ENCODE data around the gene TBK1.

Gene TBK1

GRCh38 chr12:64501486-64501885 is 49.6 kb downstream of the TBK1 start:
- Histone ChIP-seq H3K4me3 (ENCODE audit: low read length) (no peak overlapping the region), H3K9ac (ENCODE audit: low read length) (no peak overlapping the region), H3K27me3 (replicated peaks; ENCODE audit: insufficient read depth, low read length) (no peaks in the 10 kb centered on the region), H3K27ac (ENCODE audit: low read length) (no peak overlapping the region), H3K36me3 (replicated peaks; ENCODE audit: insufficient read depth, low read length) (peaks cover 10% of the 10 kb centered on the region; the same call in 1 of the 2 replicates), H3K4me2 (ENCODE audit: low read depth, low read length) (no peak overlapping the region), H3K9me3 (replicated peaks; ENCODE audit: insufficient read depth, low read length) (no peaks in the 10 kb centered on the region), H3K9me2 (replicated peaks; ENCODE audit: insufficient read depth, low read length) (no peaks in the 10 kb centered on the region), H4K20me1 (ENCODE audit: insufficient read depth, low read length) (no peaks in the 10 kb centered on the region), H3F3A (ENCODE audit: insufficient read depth, low read length) (no peaks in the 10 kb centered on the region), H2AFZ (ENCODE audit: low read length) (no peak overlapping the region), H3K79me2 (ENCODE audit: low read length) (no peaks in the 10 kb centered on the region), H3K4me1 (ENCODE audit: low read length) (no peaks in the 10 kb centered on the region)
- no peak for DNase-seq
- no peak for TF ChIP-seq CTCF (IDR thresholded peaks at IDR 0.05; ENCODE audit: low read length)

- no peaks in the 10 kb centered on the region for H3K9me3 ChIP-seq (replicated peaks; ENCODE audit: insufficient read depth, low read length)
- no peaks in the 10 kb centered on the region for H3K36me3 ChIP-seq (replicated peaks; ENCODE audit: insufficient read depth, low read length)
- H3K4me2 ChIP-seq (ENCODE audit: low read depth, low read length), result no peak overlapping the region
- DNase-seq, result no peak
- no peaks in the 10 kb centered on the region for H3K79me2 ChIP-seq (ENCODE audit: low read length)
- H3K4me3 ChIP-seq (ENCODE audit: low read length), result no peak overlapping the region
- no peak overlapping the region for H2AFZ ChIP-seq (ENCODE audit: low read length)
- no peak overlapping the region for H3K27ac ChIP-seq (ENCODE audit: low read length)
- no peaks in the 10 kb centered on the region for H3K4me1 ChIP-seq (ENCODE audit: low read length)
- no peak overlapping the region for H3K9ac ChIP-seq (ENCODE audit: low read length)
- H3F3A ChIP-seq (ENCODE audit: insufficient read depth, low read length), result no peaks in the 10 kb centered on the region
- TF ChIP-seq EZH2phosphoT487 (IDR thresholded peaks at IDR 0.05; ENCODE audit: low read length) (no peak), CTCF (IDR thresholded peaks at IDR 0.05; ENCODE audit: low read length) (no peak), EZH2 (optimal IDR thresholded peaks at IDR 0.05; ENCODE audit: low read depth, low read length) (no peak)
- H3K9me2 ChIP-seq (replicated peaks; ENCODE audit: insufficient read depth, low read length), result no peaks in the 10 kb centered on the region
- no peaks in the 10 kb centered on the region for H4K20me1 ChIP-seq (ENCODE audit: insufficient read depth, low read length)
- H3K27me3 ChIP-seq (replicated peaks; ENCODE audit: insufficient read depth, low read length), result no peaks in the 10 kb centered on the region
Measured at GRCh38 chr12:64506955-64507354, 55.0 kb downstream of the TBK1 start.

- no peaks in the 10 kb centered on the region for H3K79me2 ChIP-seq (ENCODE audit: low read length)
- no peak for DNase-seq
- H3K36me3 ChIP-seq (replicated peaks; ENCODE audit: insufficient read depth, low read length), result no peaks in the 10 kb centered on the region
- H3K4me3 ChIP-seq (ENCODE audit: low read length), result no peak overlapping the region
- no peaks in the 10 kb centered on the region for H4K20me1 ChIP-seq (ENCODE audit: insufficient read depth, low read length)
- no peaks in the 10 kb centered on the region for H3K4me1 ChIP-seq (ENCODE audit: low read length)
- H3K9ac ChIP-seq (ENCODE audit: low read length), result no peak overlapping the region
- H3K27me3 ChIP-seq (replicated peaks; ENCODE audit: insufficient read depth, low read length), result no peaks in the 10 kb centered on the region
- no peak overlapping the region for H2AFZ ChIP-seq (ENCODE audit: low read length)
- no peaks in the 10 kb centered on the region for H3K9me3 ChIP-seq (replicated peaks; ENCODE audit: insufficient read depth, low read length)
- no peak overlapping the region for H3K4me2 ChIP-seq (ENCODE audit: low read depth, low read length)
- TF ChIP-seq EZH2 (optimal IDR thresholded peaks at IDR 0.05; ENCODE audit: low read depth, low read length) (no peak), EZH2phosphoT487 (IDR thresholded peaks at IDR 0.05; ENCODE audit: low read length) (no peak), CTCF (IDR thresholded peaks at IDR 0.05; ENCODE audit: low read length) (no peak)
- H3K9me2 ChIP-seq (replicated peaks; ENCODE audit: insufficient read depth, low read length), result no peaks in the 10 kb centered on the region
- no peak overlapping the region for H3K27ac ChIP-seq (ENCODE audit: low read length)
- no peaks in the 10 kb centered on the region for H3F3A ChIP-seq (ENCODE audit: insufficient read depth, low read length)
Measured at GRCh38 chr12:64510667-64511066, 58.7 kb downstream of the TBK1 start.
